ENCODE data around the gene CD80. TPM values are rescaled to one million over a fixed set of nuclear protein-coding genes. Genes with fewer than 3 reads are reported as not detected.

Gene CD80
- total RNA-seq, 1 experiment from 2014 or later, result not detected

DNA sequence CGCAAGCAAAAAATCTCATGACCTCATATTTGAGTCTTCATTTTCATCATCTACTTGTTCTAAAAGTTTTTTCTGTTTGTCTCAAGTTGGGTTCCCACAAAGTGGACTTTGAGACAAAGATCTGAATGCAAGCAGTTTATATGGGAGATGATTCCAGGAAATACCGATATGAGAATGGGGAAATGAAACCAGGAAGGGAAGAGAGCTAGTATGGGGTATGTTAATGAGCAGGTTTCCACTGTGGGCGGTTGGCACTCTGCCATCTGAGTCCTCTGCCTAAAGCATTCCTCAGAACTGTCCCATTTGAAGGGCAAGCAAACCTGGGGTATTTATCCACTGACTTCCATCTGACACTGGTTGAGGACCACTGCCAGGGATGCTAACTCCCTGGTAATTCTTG is 28.7 kb upstream of the CD80 start:
- H3K9me3 ChIP-seq (ENCODE audit: low read length), result no peaks in the 10 kb centered on the region
- no peaks in the 10 kb centered on the region for H3K36me3 ChIP-seq (ENCODE audit: insufficient read depth, low read length)
- no peak overlapping the region for H3K4me3 ChIP-seq (ENCODE audit: low read length)
- no peak overlapping the region for H3K9ac ChIP-seq (ENCODE audit: low read length)
- no peak overlapping the region for H3K4me2 ChIP-seq (ENCODE audit: low read depth, low read length, poor library complexity, severe bottlenecking)
- no peaks in the 10 kb centered on the region for H3K4me1 ChIP-seq (ENCODE audit: low read length)
- DNase-seq, result no peak
- H3K79me2 ChIP-seq (ENCODE audit: low read length), result no peaks in the 10 kb centered on the region
- H3K27ac ChIP-seq (ENCODE audit: low read length), result no peak overlapping the region
- H4K20me1 ChIP-seq (ENCODE audit: insufficient read depth, low read depth, low read length), result no peaks in the 10 kb centered on the region
- H3K27me3 ChIP-seq (ENCODE audit: low read length), result no peaks in the 10 kb centered on the region
- no peak overlapping the region for H2AFZ ChIP-seq (ENCODE audit: low read length)
- H3K9me2 ChIP-seq (replicated peaks; ENCODE audit: insufficient read depth, low read length), result no peaks in the 10 kb centered on the region

DNA sequence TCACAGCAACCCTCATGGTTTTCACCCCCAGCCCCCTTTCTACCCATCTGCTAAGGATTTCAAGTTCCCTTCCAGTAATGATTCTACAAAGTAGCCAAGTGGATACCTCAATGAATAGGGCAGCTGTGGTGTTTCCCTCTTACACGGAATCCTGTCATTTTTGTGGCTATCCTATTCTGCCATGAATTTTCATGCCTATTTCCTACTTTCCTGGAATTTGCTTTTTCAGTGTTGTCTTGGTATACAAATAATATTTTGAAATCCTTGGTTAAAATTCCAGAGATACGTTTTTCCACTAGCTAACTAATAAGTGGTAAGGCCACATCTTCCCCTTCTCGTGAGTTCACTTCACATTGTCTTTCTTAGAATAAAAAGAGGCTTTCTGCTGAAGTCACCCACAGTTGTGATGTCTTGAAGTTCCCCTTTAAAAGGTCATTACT is 27.3 kb upstream of the CD80 start:
- Histone ChIP-seq H3K27ac (ENCODE audit: low read length) (no peak overlapping the region), H3K4me1 (ENCODE audit: low read length) (no peaks in the 10 kb centered on the region), H3K9me3 (ENCODE audit: low read length) (no peaks in the 10 kb centered on the region), H3K79me2 (ENCODE audit: low read length) (no peaks in the 10 kb centered on the region), H3K4me3 (ENCODE audit: low read length) (no peak overlapping the region), H3K36me3 (ENCODE audit: insufficient read depth, low read length) (no peaks in the 10 kb centered on the region), H3K4me2 (ENCODE audit: low read depth, low read length, poor library complexity, severe bottlenecking) (no peak overlapping the region), H3K27me3 (ENCODE audit: low read length) (no peaks in the 10 kb centered on the region), H3K9me2 (replicated peaks; ENCODE audit: insufficient read depth, low read length) (no peaks in the 10 kb centered on the region), H4K20me1 (ENCODE audit: insufficient read depth, low read depth, low read length) (no peaks in the 10 kb centered on the region), H2AFZ (ENCODE audit: low read length) (no peak overlapping the region), H3K9ac (ENCODE audit: low read length) (no peak overlapping the region)
- DNase-seq, result no peak

DNA sequence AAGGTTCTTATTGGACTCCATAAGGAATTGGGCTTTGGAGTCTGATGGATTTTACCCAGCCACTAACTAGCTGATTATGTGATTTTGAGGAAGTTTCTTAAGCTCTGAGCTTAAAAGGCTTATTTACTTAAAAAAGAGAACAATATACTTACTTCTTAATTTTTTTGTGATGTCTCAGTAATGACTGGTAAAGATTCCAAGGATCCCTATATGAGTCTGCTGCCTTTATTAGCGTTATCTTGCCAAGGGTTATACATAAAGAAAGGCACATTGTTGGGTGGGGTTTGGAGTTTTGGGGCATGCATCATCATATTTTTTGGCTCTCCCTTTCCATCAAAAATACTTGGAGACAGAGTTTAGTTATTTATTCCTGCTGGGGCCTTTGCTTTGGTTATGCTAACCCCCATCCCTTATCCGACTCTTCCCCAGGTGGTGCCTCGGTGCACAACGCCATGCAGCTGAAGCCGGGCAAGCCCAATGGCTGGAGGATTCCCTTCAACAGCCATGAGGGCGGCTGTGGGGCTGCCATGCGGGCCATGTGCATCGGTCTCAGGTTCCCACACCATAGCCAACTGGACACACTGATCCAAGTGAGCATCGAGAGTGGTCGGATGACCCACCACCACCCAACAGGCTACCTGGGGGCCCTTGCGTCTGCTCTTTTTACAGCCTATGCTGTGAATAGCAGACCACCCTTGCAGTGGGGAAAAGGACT is 26.6 kb upstream of the CD80 start:
- Histone ChIP-seq H3K79me2 (ENCODE audit: low read length) (no peaks in the 10 kb centered on the region), H3K9me3 (ENCODE audit: low read length) (no peaks in the 10 kb centered on the region), H3K27me3 (ENCODE audit: low read length) (no peaks in the 10 kb centered on the region), H3K4me3 (ENCODE audit: low read length) (no peak overlapping the region), H3K4me1 (ENCODE audit: low read length) (no peaks in the 10 kb centered on the region), H2AFZ (ENCODE audit: low read length) (no peak overlapping the region), H3K4me2 (ENCODE audit: low read depth, low read length, poor library complexity, severe bottlenecking) (no peak overlapping the region), H3K27ac (ENCODE audit: low read length) (no peak overlapping the region), H3K9me2 (replicated peaks; ENCODE audit: insufficient read depth, low read length) (no peaks in the 10 kb centered on the region), H4K20me1 (ENCODE audit: insufficient read depth, low read depth, low read length) (no peaks in the 10 kb centered on the region), H3K9ac (ENCODE audit: low read length) (no peak overlapping the region), H3K36me3 (ENCODE audit: insufficient read depth, low read length) (no peaks in the 10 kb centered on the region)
- DNase-seq, result no peak

DNA sequence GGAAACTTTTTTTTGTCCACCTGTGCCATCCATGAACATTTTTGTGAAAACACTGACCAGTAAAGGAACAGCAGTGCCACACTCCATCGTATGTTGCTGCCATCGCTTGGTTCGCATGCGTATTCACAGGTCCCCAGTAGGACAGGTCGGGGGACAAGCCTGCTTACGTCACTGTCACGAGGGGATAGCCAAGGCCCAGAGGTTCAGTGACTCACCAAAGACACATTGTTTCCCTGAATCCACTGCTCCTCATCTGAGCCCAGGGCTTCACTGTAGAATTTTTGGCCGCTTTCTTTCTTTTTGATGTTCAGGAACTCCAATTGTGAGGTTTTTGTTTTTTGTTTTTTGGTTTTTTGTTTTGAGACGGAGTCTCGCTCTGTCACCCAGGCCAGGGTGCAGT is 25.8 kb upstream of the CD80 start:
- H3K27me3 ChIP-seq (ENCODE audit: low read length), result no peaks in the 10 kb centered on the region
- H3K9ac ChIP-seq (ENCODE audit: low read length), result no peak overlapping the region
- H3K36me3 ChIP-seq (ENCODE audit: insufficient read depth, low read length), result no peaks in the 10 kb centered on the region
- H3K9me2 ChIP-seq (replicated peaks; ENCODE audit: insufficient read depth, low read length), result no peaks in the 10 kb centered on the region
- no peak overlapping the region for H3K4me3 ChIP-seq (ENCODE audit: low read length)
- no peaks in the 10 kb centered on the region for H3K9me3 ChIP-seq (ENCODE audit: low read length)
- H3K27ac ChIP-seq (ENCODE audit: low read length), result no peak overlapping the region
- no peaks in the 10 kb centered on the region for H3K79me2 ChIP-seq (ENCODE audit: low read length)
- no peaks in the 10 kb centered on the region for H4K20me1 ChIP-seq (ENCODE audit: insufficient read depth, low read depth, low read length)
- H3K4me2 ChIP-seq (ENCODE audit: low read depth, low read length, poor library complexity, severe bottlenecking), result no peak overlapping the region
- H3K4me1 ChIP-seq (ENCODE audit: low read length), result peaks cover 3% of the 10 kb centered on the region
- no peak overlapping the region for H2AFZ ChIP-seq (ENCODE audit: low read length)
- DNase-seq, result no peak

DNA sequence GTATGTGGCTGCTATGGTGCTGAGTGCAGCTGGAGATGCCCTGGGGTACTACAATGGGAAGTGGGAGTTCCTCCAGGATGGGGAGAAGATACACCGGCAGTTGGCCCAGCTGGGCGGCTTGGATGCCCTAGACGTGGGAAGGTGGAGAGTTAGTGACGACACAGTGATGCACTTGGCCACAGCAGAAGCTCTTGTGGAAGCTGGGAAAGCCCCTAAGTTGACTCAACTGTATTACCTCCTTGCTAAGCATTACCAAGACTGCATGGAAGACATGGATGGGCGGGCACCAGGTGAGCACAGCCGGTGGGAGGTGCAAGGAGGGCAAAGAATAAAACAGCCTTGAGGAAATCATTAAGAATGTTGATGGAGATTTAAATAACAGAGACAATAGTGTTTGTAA is 22.8 kb upstream of the CD80 start:
- Histone ChIP-seq H3K36me3 (ENCODE audit: insufficient read depth, low read length) (no peaks in the 10 kb centered on the region), H3K9me3 (ENCODE audit: low read length) (no peaks in the 10 kb centered on the region), H3K27me3 (ENCODE audit: low read length) (no peaks in the 10 kb centered on the region), H3K4me3 (ENCODE audit: low read length) (no peak overlapping the region), H3K4me2 (ENCODE audit: low read depth, low read length, poor library complexity, severe bottlenecking) (no peak overlapping the region), H3K27ac (ENCODE audit: low read length) (no peak overlapping the region), H3K79me2 (ENCODE audit: low read length) (no peaks in the 10 kb centered on the region), H3K9me2 (replicated peaks; ENCODE audit: insufficient read depth, low read length) (no peaks in the 10 kb centered on the region), H4K20me1 (ENCODE audit: insufficient read depth, low read depth, low read length) (no peaks in the 10 kb centered on the region), H2AFZ (ENCODE audit: low read length) (no peak overlapping the region), H3K9ac (ENCODE audit: low read length) (no peak overlapping the region), H3K4me1 (ENCODE audit: low read length) (peaks cover 19% of the 10 kb centered on the region)
- no peak for DNase-seq

DNA sequence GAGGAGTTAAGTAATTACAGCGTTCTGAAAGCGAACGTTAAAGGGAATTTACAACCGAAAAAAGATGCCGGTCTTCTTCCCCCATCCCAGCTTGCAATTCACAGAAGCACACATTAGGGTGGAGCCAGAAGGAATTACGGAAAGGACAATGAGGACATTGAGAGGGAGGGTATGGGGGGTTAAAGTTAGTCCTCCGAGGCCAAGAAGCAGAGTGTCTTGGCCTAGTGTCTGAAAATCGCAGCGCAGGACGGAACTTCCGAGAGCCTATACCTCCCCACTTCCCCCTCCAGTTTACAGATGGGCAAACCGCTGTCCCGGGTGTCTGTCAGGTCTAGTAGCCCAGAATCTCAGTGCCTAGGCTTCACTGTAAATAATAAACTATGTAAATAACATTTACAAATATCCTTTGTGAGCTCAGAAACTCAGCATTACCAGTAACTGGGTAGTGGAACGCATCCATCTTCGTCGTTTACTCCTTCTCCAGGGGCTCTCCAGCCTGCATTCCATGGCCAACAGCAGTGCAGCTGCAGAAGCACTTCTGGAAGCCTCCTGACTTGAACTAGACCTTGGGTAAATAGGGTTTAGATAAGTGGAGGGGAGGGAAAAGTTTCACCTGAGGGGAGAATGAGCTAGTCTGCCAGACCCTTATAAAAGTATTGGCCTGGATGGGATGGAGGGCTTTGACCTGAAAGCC is 20.8 kb upstream of the CD80 start:
- Histone ChIP-seq H2AFZ (ENCODE audit: low read length) (peak overlapping the region; percentile 100), H4K20me1 (ENCODE audit: insufficient read depth, low read depth, low read length) (no peaks in the 10 kb centered on the region), H3K9me3 (ENCODE audit: low read length) (no peaks in the 10 kb centered on the region), H3K4me2 (ENCODE audit: low read depth, low read length, poor library complexity, severe bottlenecking) (peak overlapping the region; percentile 73), H3K27me3 (ENCODE audit: low read length) (no peaks in the 10 kb centered on the region), H3K36me3 (ENCODE audit: insufficient read depth, low read length) (no peaks in the 10 kb centered on the region), H3K9ac (ENCODE audit: low read length) (peak overlapping the region; percentile 60), H3K4me1 (ENCODE audit: low read length) (peaks cover 19% of the 10 kb centered on the region), H3K79me2 (ENCODE audit: low read length) (no peaks in the 10 kb centered on the region), H3K27ac (ENCODE audit: low read length) (no peak overlapping the region), H3K4me3 (ENCODE audit: low read length) (peak overlapping the region; percentile 61), H3K9me2 (replicated peaks; ENCODE audit: insufficient read depth, low read length) (no peaks in the 10 kb centered on the region)
- DNase-seq, result peak; percentile 77

DNA sequence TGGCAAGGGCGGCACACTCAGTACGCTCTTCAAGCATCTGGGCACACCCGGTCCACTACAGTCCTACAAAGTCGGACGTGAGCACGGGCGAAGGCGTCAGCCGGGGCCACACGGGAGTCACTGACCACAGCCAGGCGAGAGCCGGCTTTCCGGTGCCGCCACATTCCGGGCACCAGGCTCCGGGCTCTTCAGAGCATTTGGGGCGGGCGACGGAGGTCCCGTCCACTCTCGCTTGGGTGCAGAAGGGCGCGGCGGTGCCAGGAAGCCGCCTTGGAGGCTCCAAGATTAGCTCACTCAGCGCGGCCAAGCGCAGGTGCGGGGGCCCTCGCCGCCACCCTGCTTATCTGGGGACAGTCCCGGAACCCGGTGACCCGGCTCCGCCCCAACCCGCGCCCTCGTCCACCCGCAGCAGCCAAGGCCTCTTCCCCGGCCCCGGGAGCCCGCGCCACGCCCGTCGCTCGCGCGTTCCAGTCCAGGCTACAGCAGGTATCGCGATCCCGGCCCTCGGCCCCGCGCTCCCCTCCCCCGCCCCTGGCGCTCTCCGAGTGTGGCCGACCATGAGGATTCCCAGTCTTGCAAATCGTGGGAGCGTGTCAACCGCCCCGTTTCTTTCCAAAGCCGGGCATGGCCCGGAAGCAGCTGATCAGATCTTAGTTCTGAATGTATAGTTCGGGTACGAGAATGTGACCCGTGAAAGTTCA is 20.1 kb upstream of the CD80 start, which contains the start of gene ADPRH:
ADPRH (plus strand) TSS at position 127 of the 701 bp plus-strand sequence. CDS start 2,678 bp downstream, outside the sequence.
- peak within 1 kb of the TSS; percentile 73 for H3K4me2 ChIP-seq (ENCODE audit: low read depth, low read length, poor library complexity, severe bottlenecking)
- H2AFZ ChIP-seq (ENCODE audit: low read length), result peak within 1 kb of the TSS; percentile 100
- H3K27ac ChIP-seq (ENCODE audit: low read length), result no peak within 1 kb of the TSS
- no peaks in the 10 kb centered on the region for H3K9me2 ChIP-seq (replicated peaks; ENCODE audit: insufficient read depth, low read length)
- H3K27me3 ChIP-seq (ENCODE audit: low read length), result no peaks in the 10 kb centered on the region
- no peaks in the 10 kb centered on the region for H3K36me3 ChIP-seq (ENCODE audit: insufficient read depth, low read length)
- H3K4me1 ChIP-seq (ENCODE audit: low read length), result peaks cover 19% of the 10 kb centered on the region
- DNase-seq, result peak; percentile 73
- no peaks in the 10 kb centered on the region for H3K9me3 ChIP-seq (ENCODE audit: low read length)
- peak within 1 kb of the TSS; percentile 60 for H3K9ac ChIP-seq (ENCODE audit: low read length)
- H3K79me2 ChIP-seq (ENCODE audit: low read length), result no peaks in the 10 kb centered on the region
- no peaks in the 10 kb centered on the region for H4K20me1 ChIP-seq (ENCODE audit: insufficient read depth, low read depth, low read length)
- H3K4me3 ChIP-seq (ENCODE audit: low read length), result peak within 1 kb of the TSS; percentile 61

DNA sequence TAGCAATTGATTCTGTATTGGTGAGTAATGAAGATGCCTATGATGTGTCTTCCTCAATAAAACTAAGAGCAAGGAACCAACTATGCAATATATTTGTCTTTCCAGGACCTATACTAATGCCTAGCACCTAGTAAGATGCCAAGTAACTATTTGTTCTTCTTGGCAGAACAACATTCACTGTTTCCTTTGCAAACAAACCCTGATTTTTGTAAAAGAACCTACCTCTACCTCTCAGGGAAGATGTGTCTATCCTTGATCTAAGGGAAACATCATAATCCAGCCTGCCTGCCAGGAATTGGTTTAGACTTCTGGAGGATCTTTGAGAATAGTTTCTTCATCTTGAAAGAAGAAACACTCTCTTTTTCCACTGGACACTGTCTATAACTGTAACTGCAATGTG is 16.1 kb upstream of the CD80 start:
- H3K4me1 ChIP-seq (ENCODE audit: low read length), result peaks cover 19% of the 10 kb centered on the region

More for the DNA sequence above, 16.1 kb upstream of the CD80 start:
- Histone ChIP-seq H3K36me3 (ENCODE audit: insufficient read depth, low read length) (no peaks in the 10 kb centered on the region), H3K9ac (ENCODE audit: low read length) (no peak overlapping the region), H4K20me1 (ENCODE audit: insufficient read depth, low read depth, low read length) (no peaks in the 10 kb centered on the region), H3K9me3 (ENCODE audit: low read length) (no peaks in the 10 kb centered on the region), H3K9me2 (replicated peaks; ENCODE audit: insufficient read depth, low read length) (no peaks in the 10 kb centered on the region), H3K4me2 (ENCODE audit: low read depth, low read length, poor library complexity, severe bottlenecking) (no peak overlapping the region), H3K27ac (ENCODE audit: low read length) (no peak overlapping the region), H3K79me2 (ENCODE audit: low read length) (no peaks in the 10 kb centered on the region), H3K4me3 (ENCODE audit: low read length) (no peak overlapping the region), H3K27me3 (ENCODE audit: low read length) (no peaks in the 10 kb centered on the region), H2AFZ (ENCODE audit: low read length) (no peak overlapping the region)
- no peak for DNase-seq
